Neural progenitor cell (in vitro differentiated cells): ENCODE measurements around the gene SRSF10.

Experiments
- CTCF ChIP-seq: fragments of 200-600 bp; sonication (generic); IDR thresholded peaks from 2 replicates; pipeline ENCODE4 v1.5.1; 2017; ENCODE audit warnings: antibody characterized with exemption, mild to moderate bottlenecking
- EZH2 ChIP-seq: fragments of 200-600 bp; sonication (generic); IDR thresholded peaks from 2 replicates; pipeline ENCODE4 v1.6.1; 2017; ENCODE audit warnings: antibody characterized with exemption, mild to moderate bottlenecking, moderate library complexity

- TF ChIP-seq CTCF (no peak), EZH2 (no peak)
Measured at GRCh38 chr1:23967871-23968270, 12.3 kb downstream of the SRSF10 start.
